Stomach (tissue), 4 donors: ENCODE results near the gene KCNG2.

Experiments used
- CTCF ChIP-seq, 7 experiments: fragments of 450-650 bp in 4 of 7; fragments of 200-600 bp in 3 of 7; sonication (generic) in 3 of 7; IDR thresholded peaks; one replicate each; pipeline ENCODE4 v1.5.1; 2016 to 2019; ENCODE audit warnings: antibody characterized with exemption in 7 of 7, control low read depth in 2 of 7, mild to moderate bottlenecking in 1 of 7
- POLR2A ChIP-seq, 4 donors: fragments of 450-650 bp; IDR thresholded peaks; one replicate each; pipeline ENCODE4 v1.6.1; 2016; ENCODE audit warnings: antibody characterized with exemption in 4 of 4, control low read depth in 2 of 4, mild to moderate bottlenecking in 1 of 4, moderate library complexity in 1 of 4

GRCh38 chr18:79870301-79871025 is 72.7 kb downstream of the KCNG2 start:
- no peak for TF ChIP-seq POLR2A (IDR thresholded peaks at IDR 0.05)
- TF ChIP-seq CTCF (IDR thresholded peaks at IDR 0.05) = no peak
